ENCODE measurements around the gene PLAC9. TPM values are rescaled to one million over a fixed set of nuclear protein-coding genes. Genes with fewer than 3 reads are reported as not detected.
"Not testable (repeated sequence)": the region's sequence is repeated elsewhere in the genome, so short reads cannot be mapped to it uniquely, and the experiment has no call there.

The PLAC9 gene
- total RNA-seq, 4 donors from 2014 or later: 4.0 to 12.4 (median 8.9) TPM

GRCh38 chr10:80141696-80142460, 9.3 kb downstream of the PLAC9 start:
- H3K9me3 ChIP-seq: no peaks in the 10 kb centered on the region

GRCh38 chr10:80144067-80144695, 11.7 kb downstream of the PLAC9 start:
- H3K27me3 ChIP-seq: no peaks in the 10 kb centered on the region
- H3K27ac ChIP-seq: peak overlapping the region in 3 of 4 donors; percentile 1 to 20 (median 13)
- no peak for TF ChIP-seq POLR2A (IDR thresholded peaks at IDR 0.05)
- no peak for TF ChIP-seq CTCF (IDR thresholded peaks at IDR 0.05)
- peak overlapping the region; percentile 7 to 36 (median 24) for H3K4me3 ChIP-seq
- peaks cover 4 to 15% (median 13%) of the 10 kb centered on the region in 4 donors for H3K4me1 ChIP-seq
- H3K36me3 ChIP-seq: no peaks in the 10 kb centered on the region
- DNase-seq: peak; percentile 27 to 80 (median 78)
- H3K9me3 ChIP-seq: no peaks in the 10 kb centered on the region

More at GRCh38 chr10:80141696-80142460, 9.3 kb downstream of the PLAC9 start:
- no peaks in the 10 kb centered on the region for H3K36me3 ChIP-seq
- H3K27me3 ChIP-seq: no peaks in the 10 kb centered on the region
- no peak for DNase-seq
- H3K4me3 ChIP-seq: no peak overlapping the region
- H3K27ac ChIP-seq: no peak overlapping the region
- TF ChIP-seq POLR2A (IDR thresholded peaks at IDR 0.05) (no peak), CTCF (IDR thresholded peaks at IDR 0.05) (no peak)
- peaks cover 4 to 15% (median 13%) of the 10 kb centered on the region in 4 donors for H3K4me1 ChIP-seq

GRCh38 chr10:80144696-80145131, 12.2 kb downstream of the PLAC9 start:
- Histone ChIP-seq H3K4me1 (peaks cover 4 to 15% (median 13%) of the 10 kb centered on the region in 4 donors), H3K9me3 (no peaks in the 10 kb centered on the region), H3K27me3 (no peaks in the 10 kb centered on the region), H3K27ac (peak overlapping the region; percentile 1 to 32 (median 16)), H3K4me3 (peak overlapping the region in 1 of 4 donors; percentile 31), H3K36me3 (no peaks in the 10 kb centered on the region)
- no peak for TF ChIP-seq CTCF (IDR thresholded peaks at IDR 0.05)
- no peak for TF ChIP-seq POLR2A (IDR thresholded peaks at IDR 0.05)
- peak in 2 of 3 donors; percentile 30 to 63 for DNase-seq

DNA sequence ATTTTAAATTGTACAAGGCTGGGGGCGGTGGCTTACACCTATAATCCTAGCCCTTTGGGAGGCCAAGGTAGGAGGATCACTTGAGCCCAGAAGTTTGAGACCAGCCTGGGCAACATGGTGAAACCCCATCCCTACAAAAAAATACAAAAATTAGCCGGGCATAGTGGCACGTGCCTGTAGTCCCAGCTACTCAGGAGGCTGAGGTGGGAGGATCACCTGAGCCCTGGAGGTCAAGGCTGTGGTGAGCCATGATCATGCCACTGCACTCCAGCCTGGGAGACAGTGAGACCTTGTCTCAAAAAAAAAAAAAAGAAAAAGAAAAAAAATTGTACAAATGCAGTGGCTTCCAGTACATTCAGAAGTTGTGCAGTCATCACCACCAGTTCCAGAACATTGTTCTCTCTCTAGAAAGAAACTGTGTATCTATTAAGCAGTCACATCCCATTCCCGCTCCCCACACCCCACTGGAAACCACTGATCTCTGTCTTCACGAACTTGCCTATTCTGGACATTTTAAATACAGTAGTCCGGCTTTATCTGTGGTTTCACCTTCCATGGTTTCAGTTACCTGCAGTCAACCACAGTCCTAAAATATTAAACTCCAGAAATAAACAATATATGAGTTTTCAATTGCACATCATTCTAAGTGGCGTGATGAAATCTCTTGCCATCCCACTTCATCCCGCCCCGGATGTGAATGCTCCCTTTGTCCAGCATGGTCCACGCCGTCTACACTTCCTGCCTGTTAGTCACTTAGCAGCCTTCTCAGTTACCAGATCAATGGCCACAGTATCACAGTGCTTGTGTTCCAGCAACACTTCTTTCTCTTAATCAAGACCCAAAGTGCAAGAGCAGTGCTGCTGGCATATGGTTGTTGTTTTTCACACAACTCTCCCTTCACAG, 13.1 kb downstream of the PLAC9 start:
- DNase-seq: peak in 1 of 3 donors; percentile 51
- peaks cover 4 to 15% (median 13%) of the 10 kb centered on the region in 4 donors for H3K4me1 ChIP-seq
- peak overlapping the region in 1 of 4 donors; percentile 46 for H3K27ac ChIP-seq

GRCh38 chr10:80146918-80147317, 14.4 kb downstream of the PLAC9 start:
- DNase-seq: no peak
- Histone ChIP-seq H3K9me3 (no peaks in the 10 kb centered on the region), H3K4me1 (peaks cover 4 to 15% (median 13%) of the 10 kb centered on the region in 4 donors), H3K27me3 (no peaks in the 10 kb centered on the region), H3K36me3 (peaks cover 0 to 1% (median 0%) of the 10 kb centered on the region in 3 donors), H3K4me3 (no peak overlapping the region), H3K27ac (no peak overlapping the region)
- TF ChIP-seq CTCF (IDR thresholded peaks at IDR 0.05) (no peak), POLR2A (IDR thresholded peaks at IDR 0.05) (no peak)

More for the DNA sequence above, 13.1 kb downstream of the PLAC9 start:
- not testable (repeated sequence) for H3K9me3 ChIP-seq, H3K4me3 ChIP-seq, H3K36me3 ChIP-seq, H3K27me3 ChIP-seq

Data from Peyer's patch (tissue), 4 donors.